Pancreas (tissue), 10 donors: ENCODE measurements around the gene SPAG8. TPM values are rescaled to one million over a fixed set of nuclear protein-coding genes. Genes with fewer than 3 reads are reported as not detected.

ENCODE experiments used
- ATAC-seq, 4 donors: fragments of 200-7000 bp; cut with Tn5 transposase; one replicate each; pipeline versions ENCODE4 v1.8.0 to v1.9.1; 2020; ENCODE audit warnings: mild to moderate bottlenecking in 4 of 4, moderate library complexity in 4 of 4
- DNase-seq, 6 donors: peaks; one replicate each; pipeline ENCODE4 v3.0.0-alpha.2; 2020
- FAIRE-seq: peaks from 2 replicates; lab custom pipeline; 2012; peaks lifted over from hg19 to GRCh38; lab: Jason Lieb, UNC
- H3K27ac ChIP-seq, 4 donors: fragments of 200-600 bp; sonication (generic); 1 replicate in 3 of 4; 2 replicates in 1 of 4; pipeline versions ENCODE4 v1.5.0 to v1.8.0; 2020
- H3K27me3 ChIP-seq, 4 donors: fragments of 200-600 bp; one replicate each; pipeline ENCODE4 v1.8.0; 2021
- H3K36me3 ChIP-seq, 3 donors: fragments of 200-600 bp; sonication (generic) in 1 of 3; one replicate each; pipeline versions ENCODE4 v1.5.0 to v1.8.0; 2020 to 2021
- H3K4me1 ChIP-seq, 3 donors: fragments of 200-600 bp; one replicate each; pipeline ENCODE4 v1.8.0; 2021
- H3K4me3 ChIP-seq, 4 donors: fragments of 200-600 bp; sonication (generic) in 2 of 4; one replicate each; pipeline versions ENCODE4 v1.5.0 to v1.8.0; 2020 to 2021
- H3K9me3 ChIP-seq, 4 donors: fragments of 200-600 bp; one replicate each; pipeline ENCODE4 v1.8.0; 2021
- WGBS, 2 donors: extraction: QIAGEN DNeasy Blood & Tissue Kit; methylation state at CpG; one replicate each; pipeline ENCODE4 v1.1.7; 2013; 5-methylcytosine and 5-hydroxymethylcytosine counted together
- intact Hi-C, 3 donors: fragments of 100-400 bp; cut with DNase I; formaldehyde crosslinking; loops; one replicate each; pipeline versions ENCODE4 v1.11.1 to v1.14.2; 2022
- polyA plus RNA-seq, 2 donors: library from polyadenylated mRNA; stranded (reverse); fragments of 200-250 nt; gene quantifications; one replicate each; pipeline ENCODE4 v1.2.3, GENCODE V29; 2013
- total RNA-seq, 6 donors: library from RNA; stranded (reverse); fragmentation: NEBNext Ultra II Directional in 4 of 6; extraction: Animal tissue kit (Norgen Biotek cat#: 25700) in 4 of 6; gene quantifications; one replicate each; pipeline versions ENCODE4 v1.2.1 to v1.2.4, GENCODE V29; 2021 to 2023
- TF ChIP-seq, protein P1 (sequence below), 4 donors: fragments of 200-600 bp; sonication (generic) in 3 of 4; IDR thresholded peaks; one replicate each; pipeline versions ENCODE4 v1.5.0 to v1.8.0; 2021; ENCODE audit warnings: antibody characterized with exemption in 4 of 4
- donor health status: healthy with polysubstance abuse.
- donor health status: DM: no; HTN: no; CAD: no; lungs with moderate emphysema.
- donor health status: DM: no; HTN: no; CAD: no.
- donor health status: control.
- donor health status: control.
- donor health status: Bipolar disorder and iron deficiency.
- donor health status: DM: yes; HTN: yes; CAD: no.
- donor health status: DM: no; HTN: no; CAD: no.
- donor health status: DM: no; HTN: no; CAD: no.
- donor health status: DM: yes; HTN: yes; CAD: no.

Gene SPAG8
- total and polyA plus RNA-seq, 8 donors: 0.52 to 3.1 (median 1.0) TPM

DNA sequence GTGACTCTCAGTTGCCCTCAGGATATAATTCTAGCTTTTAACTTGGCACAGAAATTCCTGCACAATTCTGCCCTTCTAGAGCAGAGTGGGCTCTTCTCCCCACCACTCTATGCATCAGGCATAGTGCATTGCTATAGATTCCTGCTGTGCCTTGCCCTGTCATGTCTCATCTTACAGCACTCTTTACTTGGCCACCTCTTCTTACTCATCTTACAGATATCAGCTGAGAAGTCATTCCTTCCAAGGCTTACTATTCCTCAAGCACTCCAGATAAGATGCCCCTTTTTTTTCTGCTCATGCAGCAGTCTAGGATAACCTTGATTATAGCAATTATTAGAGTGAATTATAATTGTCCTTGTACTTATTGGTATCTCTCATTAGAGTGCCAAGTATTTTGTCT, 10.9 kb upstream of the SPAG8 start:
- Histone ChIP-seq H3K9me3 (no peaks in the 10 kb centered on the region), H3K36me3 (no peaks in the 10 kb centered on the region), H3K4me1 (no peaks in the 10 kb centered on the region), H3K4me3 (no peak overlapping the region), H3K27me3 (no peaks in the 10 kb centered on the region), H3K27ac (no peak overlapping the region)
- TF ChIP-seq, protein P1, sequence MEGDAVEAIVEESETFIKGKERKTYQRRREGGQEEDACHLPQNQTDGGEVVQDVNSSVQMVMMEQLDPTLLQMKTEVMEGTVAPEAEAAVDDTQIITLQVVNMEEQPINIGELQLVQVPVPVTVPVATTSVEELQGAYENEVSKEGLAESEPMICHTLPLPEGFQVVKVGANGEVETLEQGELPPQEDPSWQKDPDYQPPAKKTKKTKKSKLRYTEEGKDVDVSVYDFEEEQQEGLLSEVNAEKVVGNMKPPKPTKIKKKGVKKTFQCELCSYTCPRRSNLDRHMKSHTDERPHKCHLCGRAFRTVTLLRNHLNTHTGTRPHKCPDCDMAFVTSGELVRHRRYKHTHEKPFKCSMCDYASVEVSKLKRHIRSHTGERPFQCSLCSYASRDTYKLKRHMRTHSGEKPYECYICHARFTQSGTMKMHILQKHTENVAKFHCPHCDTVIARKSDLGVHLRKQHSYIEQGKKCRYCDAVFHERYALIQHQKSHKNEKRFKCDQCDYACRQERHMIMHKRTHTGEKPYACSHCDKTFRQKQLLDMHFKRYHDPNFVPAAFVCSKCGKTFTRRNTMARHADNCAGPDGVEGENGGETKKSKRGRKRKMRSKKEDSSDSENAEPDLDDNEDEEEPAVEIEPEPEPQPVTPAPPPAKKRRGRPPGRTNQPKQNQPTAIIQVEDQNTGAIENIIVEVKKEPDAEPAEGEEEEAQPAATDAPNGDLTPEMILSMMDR (IDR thresholded peaks at IDR 0.05): no peak
- FAIRE-seq (no peak), DNase-seq (no peak), ATAC-seq (no peak)
- intact Hi-C loops: no loop called here

DNA sequence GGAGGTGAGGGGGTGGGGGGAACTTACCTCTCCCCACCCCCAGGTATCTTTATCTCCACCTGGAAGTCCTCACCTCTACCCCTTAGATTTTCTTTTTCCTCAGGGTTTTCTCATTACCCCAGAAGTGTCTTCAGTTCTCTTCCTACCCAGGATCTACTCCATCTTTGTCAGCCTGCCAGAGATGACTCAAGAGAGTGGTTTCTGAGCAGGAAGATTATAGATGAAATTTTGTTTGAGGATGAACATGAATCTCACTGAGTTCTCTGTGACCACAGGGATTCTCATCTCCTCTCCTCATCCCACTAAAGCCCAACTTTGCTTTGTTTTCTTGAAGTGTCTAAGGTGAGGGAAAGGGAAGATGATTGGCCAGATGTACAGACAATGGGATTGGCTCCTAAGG, 8.0 kb upstream of the SPAG8 start:
- Histone ChIP-seq H3K4me3 (no peak overlapping the region), H3K27ac (no peak overlapping the region), H3K9me3 (no peaks in the 10 kb centered on the region), H3K4me1 (no peaks in the 10 kb centered on the region), H3K27me3 (no peaks in the 10 kb centered on the region), H3K36me3 (no peaks in the 10 kb centered on the region)
- DNase-seq (no peak), FAIRE-seq (no peak), ATAC-seq (no peak)
- intact Hi-C loops: no loop called here
- TF ChIP-seq, protein P1 (IDR thresholded peaks at IDR 0.05): no peak

DNA sequence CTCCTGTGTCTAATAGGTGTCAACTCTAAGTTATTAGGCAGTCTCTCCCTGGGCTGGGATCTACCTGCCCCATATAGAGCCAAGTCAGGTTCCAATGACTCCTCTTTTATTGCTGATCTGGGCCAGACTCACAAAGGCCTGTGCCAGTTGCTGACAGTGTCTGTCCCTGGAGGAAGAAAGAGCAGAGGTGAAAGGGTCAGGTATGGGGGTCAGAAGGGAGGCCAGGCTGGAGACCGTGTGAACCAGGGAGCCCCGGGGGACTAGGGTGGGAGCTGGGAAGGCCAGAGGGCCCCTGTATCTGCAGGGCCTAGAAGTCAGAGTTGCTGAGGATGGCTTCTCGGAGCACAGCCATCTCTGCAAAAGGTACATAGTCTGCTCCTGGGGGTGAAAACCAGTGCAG, 6.3 kb upstream of the SPAG8 start:
- ATAC-seq: no peak
- TF ChIP-seq, protein P1 (IDR thresholded peaks at IDR 0.05): no peak
- no peak for DNase-seq

DNA sequence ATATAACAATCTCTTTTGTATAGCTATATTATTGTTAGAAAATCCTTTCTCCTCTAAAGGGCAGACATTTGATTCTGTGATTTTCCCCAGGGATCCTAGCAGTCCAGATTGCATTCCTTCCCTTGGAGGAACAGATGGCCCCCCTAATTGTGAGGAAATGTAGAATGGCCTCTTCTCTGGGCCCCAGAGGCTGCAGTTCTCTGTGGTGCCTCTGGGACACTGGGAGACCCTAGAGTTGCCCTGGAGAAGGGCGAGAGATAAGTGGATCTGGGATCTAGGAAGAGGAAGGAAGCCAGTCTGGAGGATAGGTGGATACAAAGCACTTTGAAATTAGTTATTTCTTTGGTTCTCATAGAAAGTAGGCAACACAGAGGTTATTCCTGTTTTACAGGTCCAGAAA, 4.6 kb upstream of the SPAG8 start:
- Histone ChIP-seq H3K4me1 (peaks cover 0 to 16% (median 9%) of the 10 kb centered on the region in 3 donors), H3K9me3 (no peaks in the 10 kb centered on the region), H3K27me3 (no peaks in the 10 kb centered on the region), H3K36me3 (no peaks in the 10 kb centered on the region), H3K4me3 (no peak overlapping the region), H3K27ac (no peak overlapping the region)
- DNase-seq (no peak), ATAC-seq (no peak), FAIRE-seq (no peak)
- intact Hi-C loops: loop anchor here in 1 of 3 donors (10.0 kb wide), 1 partner anchor 62 kb away; the partner anchor contains the start of gene MSMP
- TF ChIP-seq, protein P1 (IDR thresholded peaks at IDR 0.05): no peak
- WGBS, 2 donors: 75 to 81% methylated on average over 1 of the region's 1 CpG

More for the DNA sequence above, 6.3 kb upstream of the SPAG8 start:
- Histone ChIP-seq H3K4me3 (no peak overlapping the region), H3K27ac (no peak overlapping the region), H3K9me3 (no peaks in the 10 kb centered on the region), H3K4me1 (peaks cover 0 to 10% (median 9%) of the 10 kb centered on the region in 3 donors), H3K36me3 (no peaks in the 10 kb centered on the region), H3K27me3 (no peaks in the 10 kb centered on the region)
- FAIRE-seq: no peak
- WGBS, 2 donors: 81 to 91% methylated on average over 3 of the region's 3 CpGs
- intact Hi-C loops: loop anchor here in 1 of 3 donors (10.0 kb wide), 1 partner anchor 64 kb away; the partner anchor contains the start of gene MSMP

DNA sequence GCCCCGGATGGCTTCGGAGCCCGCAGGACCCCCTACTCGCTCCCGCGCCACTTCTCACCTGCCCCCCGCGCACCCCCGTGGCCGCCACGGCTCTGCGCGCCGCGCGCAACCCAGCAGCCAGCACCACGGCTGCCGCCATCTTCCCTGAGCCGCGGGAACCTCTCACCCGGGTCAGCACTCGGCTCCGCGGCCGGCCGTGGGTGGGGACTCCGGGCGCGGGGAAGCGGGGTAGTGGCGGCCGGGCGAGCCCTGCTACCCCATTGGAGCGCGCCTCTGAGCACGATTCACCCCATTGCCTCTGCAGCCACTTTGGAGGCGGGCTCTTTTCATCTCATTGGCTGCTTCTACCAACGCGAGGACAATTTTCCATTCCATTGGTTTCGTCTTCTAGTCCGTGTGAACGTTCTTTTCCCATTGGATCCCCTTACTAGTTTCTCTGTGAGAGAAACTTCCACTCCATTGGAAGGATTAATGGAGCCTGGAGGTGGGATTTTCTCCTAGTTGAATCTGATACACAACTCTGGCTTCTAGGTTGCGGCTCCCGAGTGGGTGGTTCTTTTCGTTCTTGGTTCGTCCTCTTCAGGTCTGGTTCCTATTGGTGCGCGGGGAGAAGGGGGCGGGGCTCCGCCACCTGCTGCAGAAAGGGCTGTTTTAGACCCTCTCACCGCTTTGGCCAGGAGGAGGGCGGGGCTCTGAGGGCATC, 2.9 kb upstream of the SPAG8 start, which contains the start of gene HINT2:
Gene HINT2 (minus strand): TSS at position 202 of the 703 bp plus-strand sequence. CDS start 63 bp downstream, at position 139.
- Histone ChIP-seq H3K27me3 (no peaks in the 10 kb centered on the region), H3K9me3 (no peaks in the 10 kb centered on the region), H3K27ac (peak within 1 kb of the TSS; percentile 92 to 100 (median 97)), H3K36me3 (no peaks in the 10 kb centered on the region), H3K4me3 (peak within 1 kb of the TSS; percentile 39 to 97 (median 84)), H3K4me1 (peaks cover 0 to 20% (median 9%) of the 10 kb centered on the region in 3 donors)
- intact Hi-C loops: loop anchor here in 1 of 3 donors (10.0 kb wide), 1 partner anchor 60 kb away; the partner anchor contains the start of gene MSMP
- ATAC-seq: peak; percentile 87 to 94 (median 88)
- 0 to 1% methylated on average over 29 to 52 of the region's 52 CpGs for WGBS, 2 donors
- TF ChIP-seq, protein P1 (IDR thresholded peaks at IDR 0.05): no peak
- FAIRE-seq: peak; percentile 97
- DNase-seq: peak; percentile 94 to 98 (median 96)
